ES-I3 (cell line): Measurements from ENCODE around the gene PHLDB2.

ENCODE experiments used
- H3K36me3 ChIP-seq: 2 replicates; pipeline ENCODE4 v1.6.1; 2013; ENCODE audit warnings: mild to moderate bottlenecking, low read length, control low read depth, moderate library complexity; ENCODE audit not compliant: insufficient read depth
- H3K4me1 ChIP-seq: 2 replicates; pipeline ENCODE4 v1.6.1; 2013; ENCODE audit warnings: mild to moderate bottlenecking, control low read depth, low read length; ENCODE audit not compliant: insufficient read depth
- H3K9ac ChIP-seq: 2 replicates; pipeline ENCODE4 v1.6.1; 2013; ENCODE audit warnings: low read depth, mild to moderate bottlenecking, low read length, moderate library complexity
- H3K9me3 ChIP-seq: 2 replicates; pipeline ENCODE4 v1.6.1; 2013; ENCODE audit warnings: mild to moderate bottlenecking, low read length, moderate library complexity; ENCODE audit not compliant: control insufficient read depth, insufficient read depth

PHLDB2 gene

DNA sequence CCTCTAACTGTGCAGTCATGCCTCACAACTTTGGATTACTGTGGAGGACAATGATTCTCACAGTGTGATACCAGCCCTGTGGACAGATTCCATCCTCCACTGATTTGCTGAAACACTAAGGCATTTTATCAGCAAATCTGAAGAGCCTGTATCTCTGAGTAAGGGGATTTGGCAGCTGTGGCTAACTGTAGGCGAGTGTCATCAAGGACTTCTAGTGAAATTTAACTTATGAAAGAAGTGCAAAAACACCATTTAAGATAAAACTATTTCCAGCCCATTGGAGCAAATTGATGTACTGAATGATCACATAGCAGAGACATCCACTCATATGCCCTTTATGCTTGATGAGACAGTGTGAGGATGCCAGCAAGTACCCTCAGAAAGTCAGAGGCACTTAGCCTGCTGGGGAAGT, 161.6 kb downstream of the PHLDB2 start:
- H3K9me3 ChIP-seq = peaks cover 5% of the 10 kb centered on the region; the same call in 1 of the 2 replicates
- H3K9ac ChIP-seq = no peak overlapping the region
- H3K36me3 ChIP-seq = no peaks in the 10 kb centered on the region
- no peaks in the 10 kb centered on the region for H3K4me1 ChIP-seq
